Psoas muscle (tissue), 8 donors: ENCODE results near the gene WNT2B. TPM values are rescaled to one million over a fixed set of nuclear protein-coding genes. Genes with fewer than 3 reads are reported as not detected.
"Not testable (repeated sequence)": the region's sequence is repeated elsewhere in the genome, so short reads cannot be mapped to it uniquely, and the experiment has no call there.

Experiments
- ATAC-seq, 4 donors: fragments of 200-7000 bp; cut with Tn5 transposase; one replicate each; pipeline ENCODE4 v1.9.1; 2020; ENCODE audit warnings: moderate library complexity in 3 of 4, mild to moderate bottlenecking in 2 of 4
- DNase-seq, 2 donors: peaks; one replicate each; pipeline ENCODE4 v3.0.0-alpha.2; 2020
- H3K27ac ChIP-seq: fragments of 200-600 bp; one replicate; pipeline ENCODE4 v1.8.0; 2022
- H3K27me3 ChIP-seq, 3 donors: fragments of 200-600 bp in 1 of 3; one replicate each; pipeline versions ENCODE4 v1.6.1 to v1.8.0; 2013 to 2022; ENCODE audit warnings: low read length in 2 of 3, mild to moderate bottlenecking in 2 of 3, moderate library complexity in 1 of 3; ENCODE audit not compliant: insufficient read depth in 3 of 3
- H3K36me3 ChIP-seq, 2 donors: fragments of 200-600 bp in 1 of 2; one replicate each; pipeline versions ENCODE4 v1.6.1 to v1.8.0; 2013 to 2022; ENCODE audit warnings: low read depth in 1 of 2, mild to moderate bottlenecking in 1 of 2, moderate library complexity in 1 of 2; ENCODE audit not compliant: insufficient read depth in 1 of 2
- H3K4me1 ChIP-seq: fragments of 200-600 bp; one replicate; pipeline ENCODE4 v1.8.0; 2022
- H3K4me3 ChIP-seq: fragments of 200-600 bp; one replicate; pipeline ENCODE4 v1.8.0; 2022; ENCODE audit warnings: mild to moderate bottlenecking
- H3K9me3 ChIP-seq: fragments of 200-600 bp; one replicate; pipeline ENCODE4 v1.8.0; 2022
- WGBS, 3 donors: extraction: QIAGEN DNeasy Blood & Tissue Kit; methylation state at CpG; one replicate each; pipeline versions ENCODE4 v1.1.6 to v1.1.7; 2013; 5-methylcytosine and 5-hydroxymethylcytosine counted together
- intact Hi-C, 2 donors: fragments of 100-400 bp; cut with DNase I; formaldehyde crosslinking; loops; one replicate each; pipeline versions ENCODE4 v1.11.0 to v1.14.2; 2022
- polyA plus RNA-seq, 3 donors: library from polyadenylated mRNA; stranded (reverse); fragments of 200-250 nt; gene quantifications; one replicate each; pipeline ENCODE4 v1.2.3, GENCODE V29; 2013
- total RNA-seq, 4 donors: library from RNA; stranded (reverse); fragmentation: NEBNext Ultra II Directional in 2 of 4; extraction: Animal tissue kit (Norgen Biotek cat#: 25700) in 2 of 4; gene quantifications; one replicate each; pipeline versions ENCODE4 v1.2.1 to v1.2.4, GENCODE V29; 2021 to 2023
- TF ChIP-seq, protein P1 (sequence below): fragments of 200-600 bp; IDR thresholded peaks from one replicate; pipeline ENCODE4 v1.8.0; 2022; ENCODE audit warnings: antibody characterized with exemption
- donor health status: healthy with polysubstance abuse.
- donor health status: DM: no; HTN: no; CAD: no; lungs with moderate emphysema.
- donor health status: Bipolar disorder and iron deficiency.
- donor health status: healthy.
- donor health status: DM: yes; HTN: yes; CAD: no.
- donor health status: DM: no; HTN: no; CAD: no.
- donor health status: DM: no; HTN: no; CAD: no.
- donor health status: DM: yes; HTN: yes; CAD: no.

WNT2B gene
- total and polyA plus RNA-seq, 7 donors = 0.18 to 0.86 (median 0.40) TPM

DNA sequence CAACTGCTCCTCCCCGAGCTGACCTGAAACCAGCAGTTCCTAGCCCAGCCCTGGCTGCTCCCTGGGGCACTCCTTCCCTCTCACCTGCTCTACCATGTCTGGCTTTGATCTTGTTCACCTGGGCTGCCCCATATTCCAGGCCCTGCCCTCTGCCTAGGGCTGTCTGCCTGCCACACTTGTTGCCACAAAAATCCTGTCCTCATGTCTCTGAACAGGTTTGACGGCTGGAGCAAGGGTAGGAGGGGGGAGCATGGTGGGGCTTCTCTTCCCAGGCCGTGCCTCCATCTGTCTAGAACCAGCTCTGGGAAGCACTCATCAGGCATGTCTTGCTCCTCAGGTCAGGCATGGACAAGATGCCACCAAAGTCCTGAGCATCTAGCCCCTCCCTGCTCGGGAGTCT lies 44.3 kb upstream of the WNT2B start:
- Histone ChIP-seq H3K4me3 (no peak overlapping the region), H3K9me3 (no peaks in the 10 kb centered on the region), H3K27ac (no peak overlapping the region), H3K27me3 (no peaks in the 10 kb centered on the region), H3K36me3 (no peaks in the 10 kb centered on the region), H3K4me1 (no peaks in the 10 kb centered on the region)
- DNase-seq (no peak), ATAC-seq (no peak)
- TF ChIP-seq, protein P1, sequence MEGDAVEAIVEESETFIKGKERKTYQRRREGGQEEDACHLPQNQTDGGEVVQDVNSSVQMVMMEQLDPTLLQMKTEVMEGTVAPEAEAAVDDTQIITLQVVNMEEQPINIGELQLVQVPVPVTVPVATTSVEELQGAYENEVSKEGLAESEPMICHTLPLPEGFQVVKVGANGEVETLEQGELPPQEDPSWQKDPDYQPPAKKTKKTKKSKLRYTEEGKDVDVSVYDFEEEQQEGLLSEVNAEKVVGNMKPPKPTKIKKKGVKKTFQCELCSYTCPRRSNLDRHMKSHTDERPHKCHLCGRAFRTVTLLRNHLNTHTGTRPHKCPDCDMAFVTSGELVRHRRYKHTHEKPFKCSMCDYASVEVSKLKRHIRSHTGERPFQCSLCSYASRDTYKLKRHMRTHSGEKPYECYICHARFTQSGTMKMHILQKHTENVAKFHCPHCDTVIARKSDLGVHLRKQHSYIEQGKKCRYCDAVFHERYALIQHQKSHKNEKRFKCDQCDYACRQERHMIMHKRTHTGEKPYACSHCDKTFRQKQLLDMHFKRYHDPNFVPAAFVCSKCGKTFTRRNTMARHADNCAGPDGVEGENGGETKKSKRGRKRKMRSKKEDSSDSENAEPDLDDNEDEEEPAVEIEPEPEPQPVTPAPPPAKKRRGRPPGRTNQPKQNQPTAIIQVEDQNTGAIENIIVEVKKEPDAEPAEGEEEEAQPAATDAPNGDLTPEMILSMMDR = no peak
- intact Hi-C loops = no loop called here
- 49 to 59% (median 49%) methylated on average over 4 of the region's 4 CpGs for WGBS, 3 donors

- Histone ChIP-seq H3K27ac (no peak overlapping the region), H3K4me3 (no peak overlapping the region), H3K36me3 (no peaks in the 10 kb centered on the region), H3K4me1 (no peaks in the 10 kb centered on the region), H3K27me3 (no peaks in the 10 kb centered on the region), H3K9me3 (no peaks in the 10 kb centered on the region)
- ATAC-seq (no peak), DNase-seq (no peak)
- intact Hi-C loops = no loop called here
- 73% methylated on average over 5 of the region's 5 CpGs for WGBS, 3 donors
- TF ChIP-seq, protein P1 = no peak
Observed at GRCh38 chr1:112465122-112465521, 43.6 kb upstream of the WNT2B start.

GRCh38 chr1:112466078-112466660 lies 42.6 kb upstream of the WNT2B start:
- ATAC-seq (peak; percentile 93 to 99 (median 96)), DNase-seq (peak; percentile 95 to 97)
- WGBS, 3 donors = 1 to 3% (median 2%) methylated on average over 26 to 31 of the region's 31 CpGs
- H3K27ac ChIP-seq = peak overlapping the region; percentile 46
- intact Hi-C loops = loop anchor here (1.0 to 2.0 kb wide), 2 partner anchors 73 to 75 kb away; no protein-coding TSS in a partner anchor
- no peaks in the 10 kb centered on the region for H3K9me3 ChIP-seq
- no peaks in the 10 kb centered on the region for H3K4me1 ChIP-seq
- peak overlapping the region; percentile 59 for H3K4me3 ChIP-seq
- H3K36me3 ChIP-seq = no peaks in the 10 kb centered on the region
- TF ChIP-seq, protein P1 = peak; percentile 88
- no peaks in the 10 kb centered on the region for H3K27me3 ChIP-seq

GRCh38 chr1:112470324-112470723 lies 38.4 kb upstream of the WNT2B start:
- H3K27me3 ChIP-seq, H3K9me3 ChIP-seq, H3K36me3 ChIP-seq, H3K4me3 ChIP-seq, ATAC-seq, DNase-seq, intact Hi-C loops, H3K4me1 ChIP-seq, H3K27ac ChIP-seq: not testable (repeated sequence)
- WGBS, 3 donors = 75 to 81% (median 79%) methylated on average over 7 of the region's 7 CpGs

DNA sequence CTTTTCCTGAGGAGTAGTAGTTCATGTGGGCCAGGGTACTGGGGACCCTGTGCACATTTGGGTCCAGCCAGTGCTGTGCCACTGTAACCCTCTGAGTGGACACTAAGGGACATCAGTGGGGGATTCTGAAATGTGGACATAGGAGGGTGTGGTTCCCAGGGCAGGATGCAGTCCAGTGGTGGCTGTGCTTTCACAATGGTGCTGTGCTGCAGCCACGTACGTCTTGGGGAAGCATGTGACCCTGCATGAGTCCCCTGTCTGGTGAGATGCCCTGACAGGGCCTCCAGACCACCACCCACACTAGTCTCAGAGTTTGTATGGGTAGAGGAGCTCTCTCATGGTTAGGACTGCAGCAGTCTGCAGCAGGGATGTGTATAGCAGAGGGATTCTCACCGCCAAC lies 37.8 kb upstream of the WNT2B start:
- Histone ChIP-seq H3K9me3 (no peaks in the 10 kb centered on the region), H3K27me3 (no peaks in the 10 kb centered on the region), H3K27ac (no peak overlapping the region), H3K4me1 (no peaks in the 10 kb centered on the region), H3K4me3 (no peak overlapping the region), H3K36me3 (no peaks in the 10 kb centered on the region)
- 58 to 78% (median 75%) methylated on average over 3 of the region's 3 CpGs for WGBS, 3 donors
- TF ChIP-seq, protein P1 = no peak
- intact Hi-C loops = no loop called here
- ATAC-seq = no peak
- no peak for DNase-seq
